Measurements from ENCODE around the gene STRADA. TPM values are rescaled to one million over a fixed set of nuclear protein-coding genes. Genes with fewer than 3 reads are reported as not detected.

The STRADA gene
- total and polyA plus RNA-seq, 2 of the 8 experiments (the other 6 are each of a cell fraction or from before 2014, with no cell fraction given), result 35.6 to 43.3 TPM

DNA sequence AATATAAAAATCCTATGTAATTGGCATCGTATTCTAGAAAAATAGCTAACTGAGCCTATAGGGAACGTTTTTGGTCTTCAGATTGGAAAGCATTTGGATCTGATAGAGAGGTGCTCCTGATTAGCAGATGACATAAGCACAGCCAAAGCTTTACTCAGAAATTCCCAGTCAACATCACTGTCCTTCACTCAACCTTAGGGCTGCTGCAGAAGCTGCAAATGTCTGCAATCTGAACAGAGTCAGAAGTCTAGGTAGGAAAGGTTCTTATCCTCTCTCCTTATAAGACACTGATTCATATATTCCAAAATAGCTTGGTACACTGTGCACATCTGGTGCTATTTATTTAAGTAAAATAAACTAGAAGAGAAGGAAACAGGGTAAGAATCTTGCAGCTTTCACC, 19.2 kb downstream of the STRADA start:
- Histone ChIP-seq H3K79me1 (ENCODE audit: low read depth, low read length) (no peaks in the 10 kb centered on the region), H3K14ac (ENCODE audit: insufficient read length) (no peak overlapping the region), H4K5ac (ENCODE audit: insufficient read length, low read depth, low read length) (no peak overlapping the region), H3K18ac (ENCODE audit: extremely low read depth, low read length) (no peak overlapping the region), H2AK5ac (ENCODE audit: low read depth, low read length) (no peak overlapping the region), H3K56ac (replicated peaks; ENCODE audit: insufficient read length, low read depth, low read length) (no peak overlapping the region), H3K9me3 (ENCODE audit: insufficient read depth in 2 of 2, low read depth in 1 of 2, low read length in 1 of 2) (no peaks in the 10 kb centered on the region), H4K8ac (ENCODE audit: extremely low read depth, insufficient read depth, low read length) (no peak overlapping the region), H2BK15ac (ENCODE audit: low read length) (no peak overlapping the region), H3K9ac (replicated peaks in 1 of 4; ENCODE audit: extremely low read depth in 1 of 4, low read depth in 3 of 4, low read length in 3 of 4) (no peak overlapping the region), H3K4ac (replicated peaks; ENCODE audit: insufficient read length, low read depth, low read length) (no peak overlapping the region), H2AFZ (ENCODE audit: low read length) (no peak overlapping the region), H3K27me3 (replicated peaks in 1 of 4; ENCODE audit: control insufficient read depth in 3 of 4, extremely low read depth in 1 of 4, insufficient read depth in 3 of 4, low read length in 3 of 4) (no peaks in the 10 kb centered on the region), H2BK20ac (ENCODE audit: low read length) (no peak overlapping the region), H2BK12ac (ENCODE audit: low read depth, low read length) (no peak overlapping the region), H4K91ac (replicated peaks; ENCODE audit: insufficient read length, low read length) (no peak overlapping the region), H4K20me1 (replicated peaks in 1 of 2; ENCODE audit: control insufficient read depth in 1 of 2, insufficient read depth in 2 of 2, low read length in 2 of 2) (no peaks in the 10 kb centered on the region), H3K4me2 (ENCODE audit: insufficient read depth in 1 of 2, low read depth in 2 of 2, low read length in 2 of 2) (no peak overlapping the region), H3K4me1 (replicated peaks in 1 of 4; ENCODE audit: control insufficient read depth in 3 of 4, insufficient read depth in 4 of 4, low read length in 3 of 4) (no peaks in the 10 kb centered on the region), H2BK5ac (ENCODE audit: low read depth, low read length) (no peak overlapping the region), H2BK120ac (replicated peaks; ENCODE audit: low read depth, low read length) (no peak overlapping the region), H3K27ac (ENCODE audit: low read depth, low read length) (no peak overlapping the region), H3K4me3 (ENCODE audit: extremely low read depth in 1 of 4, insufficient read depth in 2 of 4, low read depth in 3 of 4, low read length in 4 of 4) (no peak overlapping the region), H3K23me2 (ENCODE audit: low read depth, low read length) (no peaks in the 10 kb centered on the region), H3K79me2 (ENCODE audit: control insufficient read depth in 1 of 2, insufficient read depth in 2 of 2, low read length in 2 of 2) (no peaks in the 10 kb centered on the region), H3K36me3 (ENCODE audit: control insufficient read depth in 2 of 4, insufficient read depth in 4 of 4, low read length in 3 of 4) (peaks cover 0 to 14% (median 2%) of the 10 kb centered on the region in 4 experiments; a peak in 2 of 8 replicates), H3K23ac (ENCODE audit: insufficient read length) (no peak overlapping the region)
- ChIA-PET CTCF (ENCODE audit: partially characterized antibody) (interaction anchor here (0.6 kb wide), 1 partner anchor 62 kb away, joined by 3 read pairs; no protein-coding TSS in a partner anchor), POLR2A (ENCODE audit: partially characterized antibody) (interaction anchor here (0.7 to 0.9 kb wide), 2 partner anchors 11 to 20 kb away, joined by 3 to 4 read pairs; partner anchors contain the start of gene STRADA)
- FAIRE-seq, result no peak
- TF ChIP-seq RXRA (IDR thresholded peaks at IDR 0.05; ENCODE audit: insufficient read depth, low read depth, low read length), result no peak
- no peak for TF ChIP-seq SIX5 (IDR thresholded peaks at IDR 0.05; ENCODE audit: low read depth, low read length)
- TF ChIP-seq, protein P1, sequence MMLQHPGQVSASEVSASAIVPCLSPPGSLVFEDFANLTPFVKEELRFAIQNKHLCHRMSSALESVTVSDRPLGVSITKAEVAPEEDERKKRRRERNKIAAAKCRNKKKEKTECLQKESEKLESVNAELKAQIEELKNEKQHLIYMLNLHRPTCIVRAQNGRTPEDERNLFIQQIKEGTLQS (IDR thresholded peaks at IDR 0.05; ENCODE audit: insufficient read depth, low read depth, low read length), result no peak
- no peak for TF ChIP-seq RNF2 (IDR thresholded peaks at IDR 0.05; ENCODE audit: borderline replicate concordance, low read depth, low read length, missing control alignments, poor library complexity, severe bottlenecking)
- TF ChIP-seq TBP (IDR thresholded peaks at IDR 0.05; ENCODE audit: low read depth, low read length), result no peak
- TF ChIP-seq CBX5 (IDR thresholded peaks at IDR 0.05; ENCODE audit: low read depth, low read length), result no peak
- no peak for TF ChIP-seq RAD21 (IDR thresholded peaks at IDR 0.05 in 1 of 2, conservative IDR thresholded peaks at IDR 0.05 in 1 of 2; ENCODE audit: low read depth in 2 of 2, low read length in 2 of 2)
- no peak for TF ChIP-seq RBBP5 (IDR thresholded peaks at IDR 0.05; ENCODE audit: borderline replicate concordance, low read depth, low read length)
- no peak for TF ChIP-seq HDAC2 (IDR thresholded peaks at IDR 0.05; ENCODE audit: borderline replicate concordance in 1 of 2, low read depth in 2 of 2, low read length in 2 of 2)
- no peak for TF ChIP-seq NRF1 (IDR thresholded peaks at IDR 0.05; ENCODE audit: low read depth, low read length)
- TF ChIP-seq CREB1 (IDR thresholded peaks at IDR 0.05), result no peak
- TF ChIP-seq SP2 (IDR thresholded peaks at IDR 0.05; ENCODE audit: low read length), result no peak
- 90% methylated on average over 2 of the region's 2 CpGs; no CpG with 5 or more reads in 1 of the 2 experiments for WGBS, 2 experiments (ENCODE audit: extremely low coverage in 1 of 2, insufficient coverage in 1 of 2, insufficient read length in 1 of 2, insufficient replicate concordance in 2 of 2, low coverage in 1 of 2, low lambda C conversion rate in 2 of 2, missing lambda C conversion rate in 1 of 2)
- DNase-seq (ENCODE audit: low read depth in 1 of 2, low spot score in 2 of 2), result no peak

Data from H1 (cell line).